Peyer's patch (tissue), 4 donors: ENCODE data around the gene ZBTB16. TPM values are rescaled to one million over a fixed set of nuclear protein-coding genes. Genes with fewer than 3 reads are reported as not detected.

ENCODE experiments used
- DNase-seq, 3 donors: peaks; one replicate each; pipeline ENCODE4 v3.0.0-alpha.2; 2017 to 2019
- H3K27ac ChIP-seq, 4 donors: fragments of 200-600 bp; sonication (generic); one replicate each; pipeline ENCODE4 v1.5.1; 2016 to 2019
- H3K27me3 ChIP-seq, 2 donors: fragments of 200-600 bp; sonication (generic); one replicate each; pipeline ENCODE4 v1.5.1; 2019
- H3K36me3 ChIP-seq, 3 donors: fragments of 200-600 bp; sonication (generic); one replicate each; pipeline ENCODE4 v1.5.1; 2016 to 2019
- H3K4me1 ChIP-seq, 4 donors: fragments of 200-600 bp; sonication (generic); one replicate each; pipeline ENCODE4 v1.5.1; 2016 to 2019
- H3K4me3 ChIP-seq, 4 donors: fragments of 200-600 bp; sonication (generic); 1 replicate in 3 of 4; 2 replicates in 1 of 4; pipeline ENCODE4 v1.5.1; 2016 to 2019; ENCODE audit warnings: mild to moderate bottlenecking in 1 of 4
- H3K9me3 ChIP-seq, 4 donors: fragments of 200-600 bp; sonication (generic); one replicate each; pipeline ENCODE4 v1.5.1; 2016 to 2019; ENCODE audit warnings: mild to moderate bottlenecking in 1 of 4
- POLR2A ChIP-seq, 2 donors: fragments of 450-650 bp; IDR thresholded peaks; one replicate each; pipeline ENCODE4 v1.5.1; 2017; ENCODE audit warnings: antibody characterized with exemption in 2 of 2, mild to moderate bottlenecking in 2 of 2, moderate library complexity in 2 of 2
- total RNA-seq, 4 donors: library from RNA; depleted of rRNA; stranded (reverse); fragments of >200 nt; gene quantifications; one replicate each; pipeline ENCODE4 v1.1.0, GENCODE V29; 2016
- TF ChIP-seq, protein P1 (sequence below), 6 experiments: fragments of 450-650 bp in 4 of 6; fragments of 200-600 bp in 2 of 6; sonication (generic) in 1 of 6; IDR thresholded peaks; one replicate each; pipeline ENCODE4 v1.5.1; 2017 to 2019; ENCODE audit warnings: antibody characterized with exemption in 6 of 6, mild to moderate bottlenecking in 3 of 6, moderate library complexity in 1 of 6

The ZBTB16 gene
- total RNA-seq, 4 donors from 2014 or later, result 84.8 to 257 (median 155) TPM

- no peak overlapping the region for H3K4me3 ChIP-seq
- no peak overlapping the region for H3K27ac ChIP-seq
- no peaks in the 10 kb centered on the region for H3K9me3 ChIP-seq
- TF ChIP-seq POLR2A (IDR thresholded peaks at IDR 0.05), result no peak
- TF ChIP-seq, protein P1, sequence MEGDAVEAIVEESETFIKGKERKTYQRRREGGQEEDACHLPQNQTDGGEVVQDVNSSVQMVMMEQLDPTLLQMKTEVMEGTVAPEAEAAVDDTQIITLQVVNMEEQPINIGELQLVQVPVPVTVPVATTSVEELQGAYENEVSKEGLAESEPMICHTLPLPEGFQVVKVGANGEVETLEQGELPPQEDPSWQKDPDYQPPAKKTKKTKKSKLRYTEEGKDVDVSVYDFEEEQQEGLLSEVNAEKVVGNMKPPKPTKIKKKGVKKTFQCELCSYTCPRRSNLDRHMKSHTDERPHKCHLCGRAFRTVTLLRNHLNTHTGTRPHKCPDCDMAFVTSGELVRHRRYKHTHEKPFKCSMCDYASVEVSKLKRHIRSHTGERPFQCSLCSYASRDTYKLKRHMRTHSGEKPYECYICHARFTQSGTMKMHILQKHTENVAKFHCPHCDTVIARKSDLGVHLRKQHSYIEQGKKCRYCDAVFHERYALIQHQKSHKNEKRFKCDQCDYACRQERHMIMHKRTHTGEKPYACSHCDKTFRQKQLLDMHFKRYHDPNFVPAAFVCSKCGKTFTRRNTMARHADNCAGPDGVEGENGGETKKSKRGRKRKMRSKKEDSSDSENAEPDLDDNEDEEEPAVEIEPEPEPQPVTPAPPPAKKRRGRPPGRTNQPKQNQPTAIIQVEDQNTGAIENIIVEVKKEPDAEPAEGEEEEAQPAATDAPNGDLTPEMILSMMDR (IDR thresholded peaks at IDR 0.05), result no peak
- DNase-seq, result no peak
- H3K36me3 ChIP-seq, result no peaks in the 10 kb centered on the region
- peaks cover 0 to 6% (median 3%) of the 10 kb centered on the region in 4 donors for H3K4me1 ChIP-seq
- H3K27me3 ChIP-seq, result no peaks in the 10 kb centered on the region
Measured at GRCh38 chr11:114057605-114058004, 1.9 kb upstream of the ZBTB16 start.

- Histone ChIP-seq H3K27me3 (no peaks in the 10 kb centered on the region), H3K9me3 (no peaks in the 10 kb centered on the region), H3K36me3 (peaks cover 0 to 2% (median 0%) of the 10 kb centered on the region in 3 donors), H3K4me3 (peak overlapping the region in 3 of 4 donors; percentile 73 to 89 (median 88)), H3K4me1 (peaks cover 0 to 9% (median 3%) of the 10 kb centered on the region in 4 donors), H3K27ac (peak overlapping the region in 3 of 4 donors; percentile 90 to 95 (median 95))
- no peak for DNase-seq
- TF ChIP-seq POLR2A (IDR thresholded peaks at IDR 0.05), result no peak
- TF ChIP-seq, protein P1 (IDR thresholded peaks at IDR 0.05), result no peak
Measured at GRCh38 chr11:114058026-114058706, 1.3 kb upstream of the ZBTB16 start.

GRCh38 chr11:114058871-114059277 is 637 bp upstream of the ZBTB16 start:
- Histone ChIP-seq H3K27ac (peak overlapping the region; percentile 84 to 95 (median 92)), H3K4me3 (peak overlapping the region; percentile 73 to 97 (median 88)), H3K36me3 (peaks cover 0 to 9% (median 0%) of the 10 kb centered on the region in 3 donors), H3K4me1 (peaks cover 0 to 16% (median 3%) of the 10 kb centered on the region in 4 donors), H3K27me3 (no peaks in the 10 kb centered on the region), H3K9me3 (no peaks in the 10 kb centered on the region)
- peak in 1 of 3 donors; percentile 70 for DNase-seq
- TF ChIP-seq POLR2A (IDR thresholded peaks at IDR 0.05), result no peak
- TF ChIP-seq, protein P1 (IDR thresholded peaks at IDR 0.05), result no peak

DNA sequence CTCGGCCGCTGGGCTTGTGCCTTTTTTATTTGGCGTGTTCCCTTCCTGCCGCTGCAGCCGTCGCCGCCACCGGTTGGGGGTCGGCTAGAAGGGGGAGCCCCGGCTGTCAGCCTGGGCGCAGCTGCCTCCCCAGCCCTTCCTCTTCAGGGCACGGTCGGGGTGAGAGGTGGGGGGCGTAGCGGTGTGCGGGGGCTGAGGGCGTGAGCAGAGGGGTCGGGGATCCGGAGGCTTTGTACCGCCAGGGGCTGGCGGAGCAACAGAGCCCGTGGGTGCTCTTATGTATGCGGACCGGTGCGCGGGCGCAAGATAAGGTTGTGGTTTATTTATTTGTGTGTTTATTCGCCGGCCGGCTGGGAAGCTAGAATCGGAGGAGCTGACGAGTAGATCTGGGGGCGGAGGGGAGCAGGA is 477 bp downstream of the ZBTB16 start:
- TF ChIP-seq, protein P1 (IDR thresholded peaks at IDR 0.05), result peak in 1 of 6 experiments; percentile 9
- no peak for TF ChIP-seq POLR2A (IDR thresholded peaks at IDR 0.05)
- Histone ChIP-seq H3K36me3 (peaks cover 0 to 20% (median 2%) of the 10 kb centered on the region in 3 donors), H3K27ac (peak overlapping the region; percentile 84 to 95 (median 92)), H3K4me3 (peak overlapping the region; percentile 73 to 97 (median 88)), H3K4me1 (peaks cover 0 to 27% (median 3%) of the 10 kb centered on the region in 4 donors), H3K27me3 (no peaks in the 10 kb centered on the region), H3K9me3 (no peaks in the 10 kb centered on the region)
- DNase-seq, result peak; percentile 57 to 73 (median 72)

DNA sequence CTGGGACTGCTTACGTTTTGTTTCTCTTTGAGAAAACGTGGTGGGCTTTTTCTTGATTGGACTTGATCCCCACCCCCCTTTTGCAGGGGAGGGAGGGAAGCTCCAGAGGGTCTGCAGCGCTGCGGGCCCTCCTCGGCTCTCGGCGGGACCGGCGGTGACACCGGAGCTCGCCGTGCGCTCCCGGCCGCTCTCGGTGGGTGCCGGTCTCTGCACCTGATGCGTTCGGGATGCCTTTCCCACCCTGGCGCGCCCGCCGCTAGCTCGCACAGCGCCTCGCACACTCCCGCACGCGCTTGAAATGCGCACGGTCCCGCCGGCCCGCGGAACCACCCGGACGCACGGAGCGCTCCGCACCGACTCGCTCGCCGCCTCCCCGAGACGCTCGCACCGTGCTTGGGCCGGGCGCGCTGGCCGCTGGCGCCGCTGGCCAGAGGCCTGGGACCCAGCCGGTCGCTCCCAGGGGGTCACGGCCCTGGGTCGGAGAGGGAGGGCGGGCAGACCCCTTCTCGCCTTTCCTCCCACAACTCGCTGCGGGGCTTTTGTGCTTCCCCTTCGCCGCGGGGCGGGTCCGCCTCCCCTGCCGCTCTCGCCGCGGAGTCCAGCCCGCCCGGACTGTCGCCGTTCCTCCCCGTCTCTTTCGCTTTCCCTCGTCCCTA is 1.0 kb downstream of the ZBTB16 start:
- Histone ChIP-seq H3K27me3 (no peaks in the 10 kb centered on the region), H3K4me3 (peak overlapping the region; percentile 73 to 97 (median 88)), H3K9me3 (no peaks in the 10 kb centered on the region), H3K4me1 (peaks cover 0 to 33% (median 3%) of the 10 kb centered on the region in 4 donors), H3K36me3 (peaks cover 0 to 25% (median 2%) of the 10 kb centered on the region in 3 donors), H3K27ac (peak overlapping the region; percentile 84 to 95 (median 92))
- peak in 1 of 2 donors; percentile 12 for TF ChIP-seq POLR2A (IDR thresholded peaks at IDR 0.05)
- TF ChIP-seq, protein P1 (IDR thresholded peaks at IDR 0.05), result peak in 1 of 6 experiments; percentile 8
- peak in 2 of 3 donors; percentile 65 to 74 for DNase-seq
